DND-41 (cell line): Measurements from ENCODE around the gene SPRR2A.
"Not testable (repeated sequence)": the region's sequence is repeated elsewhere in the genome, so short reads cannot be mapped to it uniquely, and the experiment has no call there.

Source experiments
- EZH2 ChIP-seq: IDR thresholded peaks from 3 replicates; pipeline ENCODE4 v1.6.1; 2012; ENCODE audit warnings: borderline replicate concordance, low read depth, mild to moderate bottlenecking, moderate library complexity, low read length, inconsistent platforms; ENCODE audit not compliant: severe bottlenecking
- TF ChIP-seq, protein P1 (sequence below): IDR thresholded peaks from 2 replicates; pipeline ENCODE4 v1.5.1; 2012; ENCODE audit warnings: borderline replicate concordance, low read length, moderate library complexity, mild to moderate bottlenecking; ENCODE audit not compliant: poor library complexity, severe bottlenecking; ENCODE audit errors: extremely low read depth

- TF ChIP-seq, protein P1, sequence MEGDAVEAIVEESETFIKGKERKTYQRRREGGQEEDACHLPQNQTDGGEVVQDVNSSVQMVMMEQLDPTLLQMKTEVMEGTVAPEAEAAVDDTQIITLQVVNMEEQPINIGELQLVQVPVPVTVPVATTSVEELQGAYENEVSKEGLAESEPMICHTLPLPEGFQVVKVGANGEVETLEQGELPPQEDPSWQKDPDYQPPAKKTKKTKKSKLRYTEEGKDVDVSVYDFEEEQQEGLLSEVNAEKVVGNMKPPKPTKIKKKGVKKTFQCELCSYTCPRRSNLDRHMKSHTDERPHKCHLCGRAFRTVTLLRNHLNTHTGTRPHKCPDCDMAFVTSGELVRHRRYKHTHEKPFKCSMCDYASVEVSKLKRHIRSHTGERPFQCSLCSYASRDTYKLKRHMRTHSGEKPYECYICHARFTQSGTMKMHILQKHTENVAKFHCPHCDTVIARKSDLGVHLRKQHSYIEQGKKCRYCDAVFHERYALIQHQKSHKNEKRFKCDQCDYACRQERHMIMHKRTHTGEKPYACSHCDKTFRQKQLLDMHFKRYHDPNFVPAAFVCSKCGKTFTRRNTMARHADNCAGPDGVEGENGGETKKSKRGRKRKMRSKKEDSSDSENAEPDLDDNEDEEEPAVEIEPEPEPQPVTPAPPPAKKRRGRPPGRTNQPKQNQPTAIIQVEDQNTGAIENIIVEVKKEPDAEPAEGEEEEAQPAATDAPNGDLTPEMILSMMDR: not testable (repeated sequence)
- TF ChIP-seq EZH2: not testable (repeated sequence)
Measured at GRCh38 chr1:153021829-153022228, 35.5 kb downstream of the SPRR2A start.
